GM18505 (cell line): ENCODE results near the gene EMP1.

Experiments used
- ATAC-seq: cut with Tn5 transposase; IDR thresholded peaks from one replicate; pipeline ENCODE4 v1.9.1; 2021; ENCODE audit not compliant: unreplicated experiment
- POLR2A ChIP-seq: IDR thresholded peaks from 4 replicates; pipeline ENCODE4 v1.6.1; 2011; ENCODE audit warnings: borderline replicate concordance; ENCODE audit not compliant: insufficient read depth, insufficient read length; ENCODE audit errors: extremely low read depth

Gene EMP1

GRCh38 chr12:13196130-13196921, at the start of gene EMP1:
TSS of gene EMP1 (plus strand) at chr12:13196726. CDS start at chr12:13211511, 14,785 bp downstream.
- peak; percentile 88 for ATAC-seq
- TF ChIP-seq POLR2A: no peak

- TF ChIP-seq POLR2A: no peak
- ATAC-seq: no peak
Measured at GRCh38 chr12:13147688-13148484, 48.6 kb upstream of the EMP1 start.

- no peak for TF ChIP-seq POLR2A
- no peak for ATAC-seq
Measured at GRCh38 chr12:13148485-13148847, 48.1 kb upstream of the EMP1 start.

GRCh38 chr12:13149411-13149810, 47.1 kb upstream of the EMP1 start:
- no peak for ATAC-seq
- no peak for TF ChIP-seq POLR2A

GRCh38 chr12:13152281-13152680, 44.2 kb upstream of the EMP1 start:
- ATAC-seq: no peak
- no peak for TF ChIP-seq POLR2A

GRCh38 chr12:13152756-13153155, 43.8 kb upstream of the EMP1 start:
- TF ChIP-seq POLR2A: no peak
- ATAC-seq: no peak

- no peak for ATAC-seq
- TF ChIP-seq POLR2A: no peak
Measured at GRCh38 chr12:13153180-13153579, 43.3 kb upstream of the EMP1 start.

- ATAC-seq: no peak
- TF ChIP-seq POLR2A: no peak
Measured at GRCh38 chr12:13154027-13154538, 42.4 kb upstream of the EMP1 start.

GRCh38 chr12:13154831-13155230, 41.7 kb upstream of the EMP1 start:
- no peak for ATAC-seq
- TF ChIP-seq POLR2A: no peak

GRCh38 chr12:13156277-13156676, 40.2 kb upstream of the EMP1 start:
- no peak for TF ChIP-seq POLR2A

GRCh38 chr12:13161172-13161571, 35.4 kb upstream of the EMP1 start:
- ATAC-seq: no peak
- no peak for TF ChIP-seq POLR2A

More at GRCh38 chr12:13156277-13156676, 40.2 kb upstream of the EMP1 start:
- ATAC-seq: no peak

GRCh38 chr12:13162904-13163303, 33.6 kb upstream of the EMP1 start:
- no peak for TF ChIP-seq POLR2A
- no peak for ATAC-seq

- no peak for ATAC-seq
- no peak for TF ChIP-seq POLR2A
Measured at GRCh38 chr12:13163868-13164635, 32.5 kb upstream of the EMP1 start.
